Measurements from ENCODE around the gene MARCHF6. TPM values are rescaled to one million over a fixed set of nuclear protein-coding genes. Genes with fewer than 3 reads are reported as not detected.

MARCHF6 gene
- total and polyA plus RNA-seq, 9 of the 15 experiments (the other 6 are each of a cell fraction or from before 2014, with no cell fraction given) = 74.1 to 456 (median 116) TPM

GRCh38 chr5:10320793-10321192 is 32.7 kb upstream of the MARCHF6 start (continued):
- TF ChIP-seq HOXB6 (CRISPR knock-in tag; IDR thresholded peaks at IDR 0.05; ENCODE audit: borderline replicate concordance) (no peak), REST (IDR thresholded peaks at IDR 0.05; ENCODE audit: borderline replicate concordance) (no peak; the same call in 1 of the 2 replicates), REST (CRISPR knock-in tag; IDR thresholded peaks at IDR 0.05; ENCODE audit: low read depth) (no peak), ZNF518B (CRISPR knock-in tag; IDR thresholded peaks at IDR 0.05) (no peak), RBM22 (IDR thresholded peaks at IDR 0.05; ENCODE audit: low read depth, low read length, poor library complexity, severe bottlenecking) (no peak), ZNF239 (CRISPR knock-in tag; IDR thresholded peaks at IDR 0.05) (no peak), SOX6 (IDR thresholded peaks at IDR 0.05) (no peak; the same call in 1 of the 2 replicates), ZNF212 (CRISPR knock-in tag; IDR thresholded peaks at IDR 0.05) (no peak), KAT7 (CRISPR knock-in tag; IDR thresholded peaks at IDR 0.05; ENCODE audit: borderline replicate concordance) (no peak), EP400 (IDR thresholded peaks at IDR 0.05) (peak; percentile 24; the same call in 1 of the 2 replicates), ZNF384 (IDR thresholded peaks at IDR 0.05; ENCODE audit: low read depth, low read length) (no peak), SRSF3 (IDR thresholded peaks at IDR 0.05; ENCODE audit: insufficient read depth, low read length) (no peak), GTF2E2 (tag; IDR thresholded peaks at IDR 0.05) (no peak), ZFPM2 (CRISPR knock-in tag; IDR thresholded peaks at IDR 0.05) (no peak), ZNF217 (CRISPR knock-in tag; IDR thresholded peaks at IDR 0.05) (no peak), E2F4 (CRISPR knock-in tag; IDR thresholded peaks at IDR 0.05; ENCODE audit: low read depth) (no peak), KDM1A (IDR thresholded peaks at IDR 0.05) (peak; percentile 29 to 39; a peak in 1 of 4 replicates), NUFIP1 (IDR thresholded peaks at IDR 0.05; ENCODE audit: partially characterized antibody) (no peak)
